Activated CD8-positive, alpha-beta T cell treated with anti-CD3 and anti-CD28 coated beads for 36 hours (primary cell): ENCODE results near the gene ABCD1. TPM values are rescaled to one million over a fixed set of nuclear protein-coding genes. Genes with fewer than 3 reads are reported as not detected.

Experiments
- ATAC-seq: fragments of 200-7000 bp; cut with Tn5 transposase; one replicate; pipeline ENCODE4 v1.10.0; 2021; ENCODE audit warnings: mild to moderate bottlenecking, moderate library complexity
- CTCF ChIA-PET: fragments of 350-600 bp; sonication (Branson Sonifier 250); formaldehyde crosslinking; loops from one replicate; lab custom pipeline; 2021; ENCODE audit warnings: antibody characterized with exemption; lab: Charles Lee
- POLR2A ChIA-PET: fragments of 350-600 bp; sonication (Branson Sonifier 250); formaldehyde crosslinking; loops from one replicate; lab custom pipeline; 2021; ENCODE audit warnings: antibody characterized with exemption; lab: Charles Lee
- DNase-seq: peaks from one replicate; pipeline ENCODE4 v3.0.0-alpha.2; 2020
- H3K27ac Mint-ChIP-seq: one replicate; pipeline ENCODE4 v1.8.0; 2021; ENCODE audit warnings: mild to moderate bottlenecking, mixed read lengths
- H3K27me3 Mint-ChIP-seq: one replicate; pipeline ENCODE4 v1.8.0; 2021; ENCODE audit warnings: mixed read lengths
- H3K36me3 Mint-ChIP-seq: one replicate; pipeline ENCODE4 v1.8.0; 2021; ENCODE audit warnings: low read depth, mixed read lengths
- H3K4me1 Mint-ChIP-seq: one replicate; pipeline ENCODE4 v1.8.0; 2021; ENCODE audit warnings: low read depth, mixed read lengths
- H3K4me3 Mint-ChIP-seq: one replicate; pipeline ENCODE4 v1.8.0; 2021; ENCODE audit warnings: mild to moderate bottlenecking, moderate library complexity, mixed read lengths
- H3K9me3 Mint-ChIP-seq: one replicate; pipeline ENCODE4 v1.8.0; 2021; ENCODE audit warnings: mixed read lengths
- intact Hi-C: fragments of 100-400 bp; cut with micrococcal nuclease; formaldehyde crosslinking; loops from one replicate; pipeline ENCODE4 v1.10.0; 2022
- total RNA-seq, 2 experiments: library from RNA; stranded (reverse); gene quantifications; one replicate each; pipeline ENCODE4 v1.2.3, GENCODE V29; 2021
- TF ChIP-seq, protein P1 (sequence below): fragments of 200-600 bp; IDR thresholded peaks from one replicate; pipeline ENCODE4 v1.8.0; 2022; ENCODE audit warnings: antibody characterized with exemption, mild to moderate bottlenecking

Gene ABCD1
- total RNA-seq, 2 experiments from 2014 or later, result 3.9 to 4.4 TPM

DNA sequence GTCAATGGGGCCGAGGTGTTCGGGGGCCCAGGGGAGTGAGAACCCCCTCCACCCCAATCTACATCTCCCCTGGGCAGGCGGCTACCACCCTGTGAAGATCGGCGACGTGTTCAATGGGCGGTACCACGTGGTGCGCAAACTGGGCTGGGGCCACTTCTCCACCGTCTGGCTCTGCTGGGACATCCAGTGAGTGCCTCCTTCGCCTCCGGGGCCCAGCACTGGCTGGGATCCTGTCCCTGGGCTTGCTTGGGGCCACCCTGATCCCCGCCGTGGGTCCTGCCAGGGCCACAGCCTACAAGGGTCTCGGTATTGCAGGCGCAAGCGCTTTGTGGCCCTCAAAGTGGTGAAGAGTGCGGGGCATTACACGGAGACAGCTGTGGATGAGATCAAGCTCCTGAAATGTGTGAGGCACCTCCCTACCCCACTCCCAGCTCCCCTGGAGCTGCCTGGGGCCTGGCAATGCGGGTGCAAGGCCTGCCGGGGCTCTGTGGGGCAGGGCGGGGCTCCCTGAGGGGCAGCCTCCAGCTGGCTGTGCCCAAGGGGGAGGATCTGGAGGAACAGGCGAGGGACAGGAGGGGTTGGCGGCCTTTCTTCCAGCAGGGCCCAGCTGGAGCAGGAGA lies 56.9 kb downstream of the ABCD1 start:
- DNase-seq (no peak), ATAC-seq (no peak)
- Mint-ChIP-seq H3K27me3 (peaks cover 5% of the 10 kb centered on the region), H3K36me3 (peaks cover 1% of the 10 kb centered on the region), H3K4me1 (no peaks in the 10 kb centered on the region), H3K4me3 (no peak overlapping the region), H3K27ac (no peak overlapping the region), H3K9me3 (no peaks in the 10 kb centered on the region)
- ChIA-PET POLR2A (interaction anchor here (1.0 kb wide), 1 partner anchor 8 kb away, joined by 3 read pairs; no protein-coding TSS in a partner anchor), CTCF (no interaction called here)
- intact Hi-C loops, result no loop called here
- TF ChIP-seq, protein P1, sequence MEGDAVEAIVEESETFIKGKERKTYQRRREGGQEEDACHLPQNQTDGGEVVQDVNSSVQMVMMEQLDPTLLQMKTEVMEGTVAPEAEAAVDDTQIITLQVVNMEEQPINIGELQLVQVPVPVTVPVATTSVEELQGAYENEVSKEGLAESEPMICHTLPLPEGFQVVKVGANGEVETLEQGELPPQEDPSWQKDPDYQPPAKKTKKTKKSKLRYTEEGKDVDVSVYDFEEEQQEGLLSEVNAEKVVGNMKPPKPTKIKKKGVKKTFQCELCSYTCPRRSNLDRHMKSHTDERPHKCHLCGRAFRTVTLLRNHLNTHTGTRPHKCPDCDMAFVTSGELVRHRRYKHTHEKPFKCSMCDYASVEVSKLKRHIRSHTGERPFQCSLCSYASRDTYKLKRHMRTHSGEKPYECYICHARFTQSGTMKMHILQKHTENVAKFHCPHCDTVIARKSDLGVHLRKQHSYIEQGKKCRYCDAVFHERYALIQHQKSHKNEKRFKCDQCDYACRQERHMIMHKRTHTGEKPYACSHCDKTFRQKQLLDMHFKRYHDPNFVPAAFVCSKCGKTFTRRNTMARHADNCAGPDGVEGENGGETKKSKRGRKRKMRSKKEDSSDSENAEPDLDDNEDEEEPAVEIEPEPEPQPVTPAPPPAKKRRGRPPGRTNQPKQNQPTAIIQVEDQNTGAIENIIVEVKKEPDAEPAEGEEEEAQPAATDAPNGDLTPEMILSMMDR, result no peak

- no peak for DNase-seq
- Mint-ChIP-seq H3K27ac (no peak overlapping the region), H3K4me3 (no peak overlapping the region), H3K9me3 (no peaks in the 10 kb centered on the region), H3K36me3 (peaks cover 2% of the 10 kb centered on the region), H3K27me3 (peaks cover 5% of the 10 kb centered on the region), H3K4me1 (no peaks in the 10 kb centered on the region)
- intact Hi-C loops, result no loop called here
- POLR2A ChIA-PET, result no interaction called here
- TF ChIP-seq, protein P1, result no peak
- no peak for ATAC-seq
- CTCF ChIA-PET, result no interaction called here
Observed at GRCh38 chrX:153782313-153782712, 57.7 kb downstream of the ABCD1 start.

DNA sequence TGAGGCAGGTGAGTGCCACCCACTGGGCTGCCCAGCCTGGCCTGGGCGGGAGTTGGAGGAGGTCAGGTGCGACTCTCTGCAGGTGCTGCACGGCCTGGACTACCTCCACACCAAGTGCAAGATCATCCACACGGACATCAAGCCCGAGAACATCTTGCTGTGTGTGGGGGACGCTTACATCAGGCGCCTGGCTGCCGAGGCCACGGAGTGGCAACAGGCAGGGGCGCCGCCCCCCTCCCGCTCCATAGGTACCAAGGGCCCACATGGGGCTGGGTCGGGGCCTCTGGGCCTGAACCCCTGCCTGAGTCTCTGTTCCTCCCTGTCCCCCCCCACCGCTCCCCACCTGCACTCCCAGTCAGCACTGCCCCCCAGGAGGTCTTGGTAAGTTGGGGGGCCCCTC lies 58.2 kb downstream of the ABCD1 start:
- no peak for ATAC-seq
- Mint-ChIP-seq H3K27me3 (peaks cover 5% of the 10 kb centered on the region), H3K27ac (no peak overlapping the region), H3K4me1 (no peaks in the 10 kb centered on the region), H3K36me3 (peaks cover 2% of the 10 kb centered on the region), H3K4me3 (no peak overlapping the region), H3K9me3 (no peaks in the 10 kb centered on the region)
- POLR2A ChIA-PET, result no interaction called here
- no peak for DNase-seq
- CTCF ChIA-PET, result no interaction called here
- TF ChIP-seq, protein P1, result no peak
- intact Hi-C loops, result no loop called here

DNA sequence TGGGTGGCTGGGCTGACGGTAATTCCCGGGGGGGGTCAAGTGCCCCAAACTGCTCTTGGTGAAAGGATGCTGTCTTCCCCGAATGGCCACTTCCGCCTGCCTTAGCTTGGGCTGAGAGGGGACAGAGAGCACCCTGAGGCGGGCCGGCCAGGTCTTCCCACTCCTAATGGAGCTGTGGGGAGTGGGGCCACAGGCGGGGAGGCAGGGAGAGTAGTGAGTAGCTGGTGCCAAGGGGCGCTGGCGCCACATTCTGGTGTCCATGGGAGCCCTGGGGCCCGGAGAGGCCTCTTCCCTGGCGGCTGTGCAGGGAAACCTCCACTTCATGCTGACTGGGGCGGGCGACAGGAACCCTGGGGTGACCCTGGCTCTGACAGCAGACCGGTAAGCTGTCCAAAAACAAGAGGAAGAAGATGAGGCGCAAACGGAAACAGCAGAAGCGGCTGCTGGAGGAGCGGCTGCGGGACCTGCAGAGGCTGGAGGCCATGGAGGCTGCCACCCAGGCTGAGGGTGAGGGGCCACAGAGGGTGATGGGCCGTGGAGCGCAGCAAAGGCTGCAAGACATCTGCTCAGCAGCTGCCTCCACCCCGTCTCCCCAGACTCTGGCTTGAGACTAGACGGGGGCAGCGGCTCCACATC lies 58.8 kb downstream of the ABCD1 start:
- H3K4me1 Mint-ChIP-seq, result no peaks in the 10 kb centered on the region
- no peak overlapping the region for H3K27ac Mint-ChIP-seq
- ChIA-PET POLR2A (no interaction called here), CTCF (no interaction called here)
- intact Hi-C loops, result no loop called here
- peaks cover 2% of the 10 kb centered on the region for H3K36me3 Mint-ChIP-seq
- no peak overlapping the region for H3K4me3 Mint-ChIP-seq
- TF ChIP-seq, protein P1, result no peak
- no peak for ATAC-seq
- H3K27me3 Mint-ChIP-seq, result peaks cover 5% of the 10 kb centered on the region
- no peak for DNase-seq
- H3K9me3 Mint-ChIP-seq, result no peaks in the 10 kb centered on the region

GRCh38 chrX:153784325-153784967 lies 59.8 kb downstream of the ABCD1 start:
- Mint-ChIP-seq H3K27ac (no peak overlapping the region), H3K4me1 (no peaks in the 10 kb centered on the region), H3K9me3 (no peaks in the 10 kb centered on the region), H3K4me3 (no peak overlapping the region), H3K27me3 (peaks cover 5% of the 10 kb centered on the region), H3K36me3 (peaks cover 2% of the 10 kb centered on the region)
- ChIA-PET CTCF (no interaction called here), POLR2A (no interaction called here)
- ATAC-seq (no peak), DNase-seq (no peak)
- TF ChIP-seq, protein P1, result no peak
- intact Hi-C loops, result no loop called here
